Endothelial cell of umbilical vein (primary cell): ENCODE data around the gene TOX2. TPM values are rescaled to one million over a fixed set of nuclear protein-coding genes. Genes with fewer than 3 reads are reported as not detected.

Source experiments
- BruUV-seq: library from RNA; stranded (reverse); fragments of 400-500 nt; replicated peaks from 2 replicates; lab custom pipeline; 2021; lab: Mats Ljungman, UMichigan
- CTCF ChIA-PET: fragments of 300-600, 350-600 bp; sonication (Branson Sonifier 250); formaldehyde crosslinking; loops from one replicate; lab custom pipeline; 2021; ENCODE audit warnings: antibody characterized with exemption, inconsistent platforms; lab: Charles Lee
- POLR2A ChIA-PET: fragments of 300-600, 350-600 bp; sonication (Branson Sonifier 250); formaldehyde crosslinking; loops from one replicate; lab custom pipeline; 2021; ENCODE audit warnings: antibody characterized with exemption, inconsistent platforms; lab: Charles Lee
- DNase-seq: peaks from one replicate; pipeline ENCODE4 v3.0.0-alpha.2; 2011; ENCODE audit warnings: low read depth, low spot score
- FAIRE-seq: peaks from 2 replicates; lab custom pipeline; 2011; peaks lifted over from hg19 to GRCh38; lab: Jason Lieb, UNC
- H2AFZ ChIP-seq: 2 replicates; pipeline ENCODE4 v1.6.0; 2012; ENCODE audit warnings: low read depth, low read length, control low read depth, inconsistent platforms
- H3K27ac ChIP-seq: 2 replicates; pipeline ENCODE4 v1.5.1; 2011; ENCODE audit warnings: low read depth, mild to moderate bottlenecking, control low read depth, low read length, moderate library complexity; ENCODE audit not compliant: insufficient read depth
- H3K27me3 ChIP-seq, 2 experiments: 2 replicates each; pipeline versions ENCODE4 v1.6.0 to v1.6.1; 2011; ENCODE audit warnings: low read length in 2 of 2, mixed read lengths in 1 of 2; ENCODE audit not compliant: control insufficient read depth in 2 of 2, insufficient read depth in 2 of 2
- H3K36me3 ChIP-seq, 2 experiments: 2 replicates in 1 of 2; 3 replicates in 1 of 2; pipeline ENCODE4 v1.5.1; 2011; ENCODE audit warnings: low read length in 2 of 2, mild to moderate bottlenecking in 1 of 2, moderate library complexity in 1 of 2; ENCODE audit not compliant: control insufficient read depth in 2 of 2, insufficient read depth in 2 of 2; ENCODE audit errors: extremely low read depth in 1 of 2
- H3K4me1 ChIP-seq: 3 replicates; pipeline ENCODE4 v1.5.1; 2011; ENCODE audit warnings: mild to moderate bottlenecking, low read length; ENCODE audit not compliant: control insufficient read depth, insufficient read depth; ENCODE audit errors: extremely low read depth
- H3K4me2 ChIP-seq: 2 replicates; pipeline ENCODE4 v1.6.1; 2011; ENCODE audit warnings: low read length, control low read depth, mixed read lengths; ENCODE audit not compliant: insufficient read depth
- H3K4me3 ChIP-seq, 3 experiments: fragments of 200-600 bp in 1 of 3; sonication (generic), shearing (Covaris generic) in 1 of 3; replicated peaks in 1 of 3; 2 replicates each; pipeline ENCODE4 v1.5.1; 2011 to 2016; ENCODE audit warnings: control low read depth in 3 of 3, low read length in 3 of 3, mild to moderate bottlenecking in 2 of 3, inconsistent platforms in 1 of 3, low read depth in 1 of 3, moderate library complexity in 1 of 3; ENCODE audit not compliant: insufficient read depth in 1 of 3
- H3K79me2 ChIP-seq: 2 replicates; pipeline ENCODE4 v1.6.0; 2012; ENCODE audit warnings: low read length, inconsistent platforms; ENCODE audit not compliant: control insufficient read depth, insufficient read depth
- H3K9ac ChIP-seq: replicated peaks from 2 replicates; pipeline ENCODE3; 2011; ENCODE audit warnings: low read length, control low read depth; ENCODE audit not compliant: insufficient read depth; ENCODE audit errors: extremely low read depth
- H3K9me1 ChIP-seq: replicated peaks from 3 replicates; pipeline ENCODE4 v1.6.0; 2011; ENCODE audit warnings: mild to moderate bottlenecking, low read length; ENCODE audit not compliant: control insufficient read depth, insufficient read depth; ENCODE audit errors: extremely low read depth
- H3K9me3 ChIP-seq: replicated peaks from 2 replicates; pipeline ENCODE4 v1.5.1; 2012; ENCODE audit warnings: low read length, inconsistent platforms; ENCODE audit not compliant: control insufficient read depth, insufficient read depth
- H4K20me1 ChIP-seq: replicated peaks from 2 replicates; pipeline ENCODE3; 2011; ENCODE audit warnings: mild to moderate bottlenecking, low read length; ENCODE audit not compliant: control insufficient read depth, insufficient read depth; ENCODE audit errors: extremely low read depth
- FOS ChIP-seq: IDR thresholded peaks from 2 replicates; pipeline ENCODE4 v1.6.1; 2011; ENCODE audit warnings: mild to moderate bottlenecking, low read length, moderate library complexity, borderline replicate concordance; ENCODE audit not compliant: insufficient read depth
- GATA2 ChIP-seq: IDR thresholded peaks from 2 replicates; pipeline ENCODE4 v1.7.0; 2011; ENCODE audit warnings: low read depth, mild to moderate bottlenecking, moderate library complexity, mixed read lengths, low read length; ENCODE audit not compliant: insufficient read length, insufficient read depth
- JUN ChIP-seq: IDR thresholded peaks from 2 replicates; pipeline ENCODE4 v1.6.1; 2011; ENCODE audit warnings: borderline replicate concordance, low read depth; ENCODE audit not compliant: insufficient read length, insufficient read depth
- MYC ChIP-seq: IDR thresholded peaks from one replicate; pipeline ENCODE4 v1.6.1; 2011; ENCODE audit warnings: mild to moderate bottlenecking, low read depth, low read length
- POLR2A ChIP-seq: IDR thresholded peaks from 2 replicates; pipeline ENCODE4 v1.6.1; 2012; ENCODE audit warnings: low read depth, mild to moderate bottlenecking, control low read depth, low read length
- dilution Hi-C: fragments of 300-500 bp; cut with MboI; formaldehyde crosslinking; loops from one replicate; pipeline ENCODE4 v1.15.0; 2019; ENCODE audit warnings: low sequenced_read_pairs; ENCODE audit not compliant: extremely low pct_ligation_motif_present
- intact Hi-C: fragments of 100-400 bp; cut with micrococcal nuclease; formaldehyde crosslinking; loops from one replicate; pipeline ENCODE4 v1.10.0; 2022
- polyA plus RNA-seq, 4 experiments: library from polyadenylated mRNA; depleted of rRNA in 3 of 4; stranded (reverse) in 3 of 4; unstranded in 1 of 4; fragments of >200 nt; gene quantifications; 2 replicates each; pipeline versions ENCODE4 v1.2.1 to v1.2.3, GENCODE V29; 2011 to 2012; ENCODE audit warnings: missing spikeins in 1 of 4
- total RNA-seq: library from RNA; stranded (reverse); gene quantifications from 2 replicates; pipeline ENCODE4 v1.2.3, GENCODE V29; 2021
- TF ChIP-seq, protein P1 (sequence below), 2 donors: IDR thresholded peaks; 1 replicate in 1 of 2; 2 replicates in 1 of 2; pipeline ENCODE4 v1.5.1; 2011; ENCODE audit warnings: low read length in 2 of 2, mild to moderate bottlenecking in 2 of 2, moderate library complexity in 2 of 2, control low read depth in 1 of 2, inconsistent platforms in 1 of 2, low read depth in 1 of 2; ENCODE audit not compliant: insufficient read depth in 1 of 2; ENCODE audit errors: extremely low read depth in 1 of 2
- TF ChIP-seq, protein P2 (sequence below): IDR thresholded peaks from 2 replicates; pipeline ENCODE4 v1.6.1; 2011; ENCODE audit not compliant: insufficient read depth, insufficient read length

The TOX2 gene
- total and polyA plus RNA-seq, 2 donors (not counting 3 experiments of a cell fraction or from before 2014, with no cell fraction given): 7.0 to 18.6 TPM

DNA sequence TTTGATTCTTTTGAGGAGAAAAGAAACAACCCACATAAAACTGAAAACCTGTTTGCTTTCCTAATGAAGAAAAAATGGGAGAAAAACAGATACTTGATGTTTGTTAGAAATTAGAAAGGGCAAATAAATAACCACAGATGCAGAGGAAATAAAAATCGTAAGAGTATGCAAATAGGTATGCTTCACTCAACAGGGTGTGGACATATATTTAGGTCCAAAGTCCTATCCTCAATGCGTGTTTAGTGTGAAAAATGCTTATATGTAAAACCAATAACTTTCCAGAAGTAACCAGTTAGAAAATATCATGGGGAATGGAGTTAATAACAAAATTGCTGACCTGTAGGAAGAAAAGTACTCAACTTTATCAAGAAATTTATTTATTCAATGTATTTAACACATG lies 135.7 kb downstream of the TOX2 start:
- no peak overlapping the region for H3K27ac ChIP-seq
- H3K36me3 ChIP-seq: no peaks in the 10 kb centered on the region
- H4K20me1 ChIP-seq: no peaks in the 10 kb centered on the region
- BruUV-seq: no TSS peak
- H3K79me2 ChIP-seq: no peaks in the 10 kb centered on the region
- DNase-seq (no peak), FAIRE-seq (no peak)
- TF ChIP-seq POLR2A (no peak), FOS (no peak), JUN (no peak), MYC (no peak), GATA2 (no peak)
- TF ChIP-seq, protein P1, sequence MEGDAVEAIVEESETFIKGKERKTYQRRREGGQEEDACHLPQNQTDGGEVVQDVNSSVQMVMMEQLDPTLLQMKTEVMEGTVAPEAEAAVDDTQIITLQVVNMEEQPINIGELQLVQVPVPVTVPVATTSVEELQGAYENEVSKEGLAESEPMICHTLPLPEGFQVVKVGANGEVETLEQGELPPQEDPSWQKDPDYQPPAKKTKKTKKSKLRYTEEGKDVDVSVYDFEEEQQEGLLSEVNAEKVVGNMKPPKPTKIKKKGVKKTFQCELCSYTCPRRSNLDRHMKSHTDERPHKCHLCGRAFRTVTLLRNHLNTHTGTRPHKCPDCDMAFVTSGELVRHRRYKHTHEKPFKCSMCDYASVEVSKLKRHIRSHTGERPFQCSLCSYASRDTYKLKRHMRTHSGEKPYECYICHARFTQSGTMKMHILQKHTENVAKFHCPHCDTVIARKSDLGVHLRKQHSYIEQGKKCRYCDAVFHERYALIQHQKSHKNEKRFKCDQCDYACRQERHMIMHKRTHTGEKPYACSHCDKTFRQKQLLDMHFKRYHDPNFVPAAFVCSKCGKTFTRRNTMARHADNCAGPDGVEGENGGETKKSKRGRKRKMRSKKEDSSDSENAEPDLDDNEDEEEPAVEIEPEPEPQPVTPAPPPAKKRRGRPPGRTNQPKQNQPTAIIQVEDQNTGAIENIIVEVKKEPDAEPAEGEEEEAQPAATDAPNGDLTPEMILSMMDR (IDR thresholded peaks at IDR 0.05; ENCODE audit: extremely low read depth in 1 of 2, insufficient read depth in 1 of 2, low read depth in 1 of 2, low read length in 2 of 2): no peak
- TF ChIP-seq, protein P2, sequence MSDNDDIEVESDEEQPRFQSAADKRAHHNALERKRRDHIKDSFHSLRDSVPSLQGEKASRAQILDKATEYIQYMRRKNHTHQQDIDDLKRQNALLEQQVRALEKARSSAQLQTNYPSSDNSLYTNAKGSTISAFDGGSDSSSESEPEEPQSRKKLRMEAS: no peak
- no peak overlapping the region for H3K9ac ChIP-seq
- no peak overlapping the region for H3K4me3 ChIP-seq
- intact Hi-C loops: no loop called here
- dilution Hi-C loops: no loop called here
- H3K9me1 ChIP-seq: no peaks in the 10 kb centered on the region
- ChIA-PET CTCF (no interaction called here), POLR2A (no interaction called here)
- H3K9me3 ChIP-seq: no peaks in the 10 kb centered on the region
- H3K27me3 ChIP-seq: no peaks in the 10 kb centered on the region
- no peak overlapping the region for H3K4me2 ChIP-seq
- H3K4me1 ChIP-seq: no peaks in the 10 kb centered on the region
- H2AFZ ChIP-seq: no peak overlapping the region
